ENCODE measurements around the gene DNAJB4.

The DNAJB4 gene

DNA sequence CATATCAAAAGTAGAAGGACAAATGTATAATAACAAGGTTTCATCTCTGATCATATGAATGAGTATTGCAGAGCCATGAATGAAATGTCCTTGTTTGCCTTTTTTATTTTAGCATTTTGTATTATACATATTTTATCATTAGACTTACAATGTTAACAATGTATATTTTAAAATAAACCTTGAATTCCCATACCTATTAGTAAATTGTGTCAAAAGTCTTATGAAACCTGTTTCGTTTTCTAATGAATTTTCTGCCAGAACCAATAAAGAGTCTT lies 646 bp downstream of the DNAJB4 start:
- TF ChIP-seq, protein P1, sequence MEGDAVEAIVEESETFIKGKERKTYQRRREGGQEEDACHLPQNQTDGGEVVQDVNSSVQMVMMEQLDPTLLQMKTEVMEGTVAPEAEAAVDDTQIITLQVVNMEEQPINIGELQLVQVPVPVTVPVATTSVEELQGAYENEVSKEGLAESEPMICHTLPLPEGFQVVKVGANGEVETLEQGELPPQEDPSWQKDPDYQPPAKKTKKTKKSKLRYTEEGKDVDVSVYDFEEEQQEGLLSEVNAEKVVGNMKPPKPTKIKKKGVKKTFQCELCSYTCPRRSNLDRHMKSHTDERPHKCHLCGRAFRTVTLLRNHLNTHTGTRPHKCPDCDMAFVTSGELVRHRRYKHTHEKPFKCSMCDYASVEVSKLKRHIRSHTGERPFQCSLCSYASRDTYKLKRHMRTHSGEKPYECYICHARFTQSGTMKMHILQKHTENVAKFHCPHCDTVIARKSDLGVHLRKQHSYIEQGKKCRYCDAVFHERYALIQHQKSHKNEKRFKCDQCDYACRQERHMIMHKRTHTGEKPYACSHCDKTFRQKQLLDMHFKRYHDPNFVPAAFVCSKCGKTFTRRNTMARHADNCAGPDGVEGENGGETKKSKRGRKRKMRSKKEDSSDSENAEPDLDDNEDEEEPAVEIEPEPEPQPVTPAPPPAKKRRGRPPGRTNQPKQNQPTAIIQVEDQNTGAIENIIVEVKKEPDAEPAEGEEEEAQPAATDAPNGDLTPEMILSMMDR (conservative IDR thresholded peaks at IDR 0.05) = no peak
- peak overlapping the region; percentile 60 for H3K27ac ChIP-seq

DNA sequence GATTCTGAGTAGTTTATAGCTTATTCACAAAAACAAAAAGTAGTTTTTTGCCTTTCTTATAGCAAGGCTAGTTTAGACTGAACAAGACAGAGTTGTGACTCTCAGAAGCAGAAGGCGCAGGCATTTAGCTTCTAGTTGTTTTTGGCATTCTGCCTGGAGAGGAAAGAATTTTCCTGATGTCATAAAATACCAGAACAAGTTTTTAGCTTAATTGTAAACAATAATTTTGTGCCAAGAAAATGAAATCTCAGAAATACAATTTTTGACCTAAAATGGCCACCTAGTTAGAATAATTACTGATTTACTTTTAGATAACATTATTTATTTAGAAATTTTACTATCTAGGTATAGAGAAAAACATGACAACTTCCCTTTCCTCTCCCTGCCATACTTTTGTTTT lies 1.0 kb downstream of the DNAJB4 start:
- H3K27ac ChIP-seq = peak overlapping the region; percentile 60
- TF ChIP-seq, protein P1 (conservative IDR thresholded peaks at IDR 0.05) = no peak

- TF ChIP-seq, protein P1 (conservative IDR thresholded peaks at IDR 0.05) = no peak
- H3K27ac ChIP-seq = no peak overlapping the region
These were observed 1.8 kb downstream of the DNAJB4 start for GRCh38 chr1:78006521-78006920.

DNA sequence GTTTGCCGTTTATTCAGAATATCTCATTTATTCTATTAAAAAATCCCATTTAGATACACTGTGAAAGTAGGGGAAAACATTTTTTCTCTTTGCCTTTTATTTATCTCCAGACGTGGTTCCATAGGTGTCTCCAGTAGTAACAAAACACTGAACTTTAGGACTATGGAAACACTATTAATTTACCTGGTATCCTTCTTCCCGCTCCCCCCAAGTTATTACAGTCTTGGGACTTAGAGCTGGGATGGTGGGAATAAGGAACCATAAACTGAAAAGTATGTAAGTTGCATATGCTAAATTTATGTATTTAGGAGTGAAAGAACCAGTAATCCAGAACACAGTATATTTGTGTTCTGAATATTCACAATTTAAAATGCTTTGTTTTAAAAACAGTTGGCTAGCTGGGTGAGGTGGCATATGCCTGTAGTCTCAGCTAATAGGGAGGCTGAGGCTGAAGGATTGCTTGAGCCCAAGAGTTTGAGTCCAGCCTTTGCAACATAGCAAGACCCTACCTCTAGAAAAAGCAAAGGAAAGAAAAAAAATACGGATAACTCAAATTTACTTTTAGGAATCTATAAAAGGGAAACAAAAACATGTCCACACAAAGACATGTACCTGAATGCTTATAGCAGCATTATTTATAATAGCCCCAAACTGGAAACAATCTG lies 3.1 kb downstream of the DNAJB4 start:
- no peak overlapping the region for H3K27ac ChIP-seq
- TF ChIP-seq, protein P1 (conservative IDR thresholded peaks at IDR 0.05) = no peak

GRCh38 chr1:78009276-78009675 lies 4.5 kb downstream of the DNAJB4 start:
- TF ChIP-seq, protein P1 (conservative IDR thresholded peaks at IDR 0.05) = no peak
- no peak overlapping the region for H3K27ac ChIP-seq

GRCh38 chr1:78009836-78010235 lies 5.1 kb downstream of the DNAJB4 start:
- no peak overlapping the region for H3K27ac ChIP-seq
- TF ChIP-seq, protein P1 (conservative IDR thresholded peaks at IDR 0.05) = no peak

DNA sequence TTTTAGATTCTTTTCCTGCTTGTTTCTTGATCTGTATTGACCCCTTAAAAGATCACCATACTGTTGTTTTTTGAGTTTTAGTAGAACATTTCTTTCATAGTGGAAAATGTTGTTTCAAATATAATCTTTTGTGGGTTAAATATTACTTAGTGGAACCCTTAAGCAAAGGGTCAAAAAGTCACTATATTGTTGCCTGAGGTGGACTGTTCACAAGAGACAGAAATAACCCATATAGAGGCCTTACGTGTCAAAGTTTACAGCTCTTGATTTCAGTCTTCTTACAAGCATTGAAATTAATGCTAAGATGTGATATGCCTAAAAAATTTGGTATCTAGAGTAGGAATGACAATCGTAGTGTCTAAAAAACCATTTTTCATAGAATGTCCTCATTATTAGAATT lies 6.3 kb downstream of the DNAJB4 start:
- TF ChIP-seq, protein P1 (conservative IDR thresholded peaks at IDR 0.05) = no peak
- no peak overlapping the region for H3K27ac ChIP-seq

All from VCaP (cell line).